PC-3 (cell line): ENCODE measurements around the gene OR51A2. TPM values are rescaled to one million over a fixed set of nuclear protein-coding genes. Genes with fewer than 3 reads are reported as not detected.

Experiments
- ATAC-seq: fragments of 200-7000 bp; cut with Tn5 transposase; 2 replicates; pipeline ENCODE4 v1.9.1; 2020; ENCODE audit warnings: mild to moderate bottlenecking, moderate library complexity
- BruUV-seq: library from RNA; stranded (reverse); fragments of 400-500 nt; replicated peaks from 2 replicates; lab custom pipeline; 2021; lab: Mats Ljungman, UMichigan
- CTCF ChIA-PET: fragments of 300-600 bp; sonication (Branson Sonifier 250); formaldehyde crosslinking; loops from one replicate; lab custom pipeline; 2022; ENCODE audit warnings: antibody characterized with exemption; lab: Charles Lee
- POLR2A ChIA-PET: fragments of 300-600 bp; sonication (Branson Sonifier 250); formaldehyde crosslinking; loops from one replicate; lab custom pipeline; 2022; ENCODE audit warnings: antibody characterized with exemption; ENCODE audit not compliant: unreplicated experiment; lab: Charles Lee
- DNase-seq: peaks from one replicate; pipeline ENCODE4 v3.0.0-alpha.2; 2015
- H2AFZ ChIP-seq: fragments of 300-600 bp; sonication (generic); 2 replicates; pipeline ENCODE4 v1.6.0; 2016; ENCODE audit warnings: antibody characterized with exemption, low read length
- H3F3A ChIP-seq: fragments of 300-600 bp; sonication (generic); one replicate; pipeline ENCODE4 v1.6.0; 2017; ENCODE audit warnings: antibody characterized with exemption, low read length, control low read depth, mild to moderate bottlenecking; ENCODE audit not compliant: unreplicated experiment
- H3K27ac ChIP-seq: fragments of 300-600 bp; sonication (generic); 2 replicates; pipeline ENCODE4 v1.5.1; 2016; ENCODE audit warnings: mild to moderate bottlenecking, low read length
- H3K27me3 ChIP-seq: fragments of 300-600 bp; sonication (generic); 2 replicates; pipeline ENCODE4 v1.6.1; 2016; ENCODE audit warnings: low read length, mixed read lengths
- H3K36me3 ChIP-seq: fragments of 300-600 bp; sonication (generic); 2 replicates; pipeline ENCODE4 v1.6.1; 2016; ENCODE audit warnings: low read depth, mixed run types, low read length, mixed read lengths
- H3K4me1 ChIP-seq: fragments of 300-600 bp; sonication (generic); 2 replicates; pipeline ENCODE4 v1.5.1; 2016; ENCODE audit warnings: low read length; ENCODE audit not compliant: insufficient read depth
- H3K4me2 ChIP-seq: fragments of 300-600 bp; sonication (generic); 2 replicates; pipeline ENCODE4 v1.6.0; 2016; ENCODE audit warnings: low read length
- H3K4me3 ChIP-seq: fragments of 300-600 bp; sonication (generic); 2 replicates; pipeline ENCODE4 v1.5.1; 2016; ENCODE audit warnings: mild to moderate bottlenecking, low read length, mixed read lengths
- H3K79me2 ChIP-seq: fragments of 300-600 bp; sonication (generic); 2 replicates; pipeline ENCODE4 v1.6.1; 2017; ENCODE audit warnings: low read length, mixed read lengths
- H3K9ac ChIP-seq: fragments of 300-600 bp; sonication (generic); 2 replicates; pipeline ENCODE4 v1.6.0; 2016; ENCODE audit warnings: mild to moderate bottlenecking, low read length
- H3K9me2 ChIP-seq: fragments of 300-600 bp; sonication (generic); replicated peaks from 2 replicates; pipeline ENCODE4 v1.6.1; 2016; ENCODE audit warnings: mixed run types, low read length, mixed read lengths
- H3K9me3 ChIP-seq: fragments of 300-600 bp; sonication (generic); 2 replicates; pipeline ENCODE4 v1.6.1; 2016; ENCODE audit warnings: low read length, mixed read lengths
- H4K20me1 ChIP-seq: fragments of 300-600 bp; sonication (generic); 2 replicates; pipeline ENCODE4 v1.6.1; 2016; ENCODE audit warnings: low read length, mixed read lengths
- EZH2 ChIP-seq: fragments of 300-600 bp; sonication (generic); IDR thresholded peaks from one replicate; pipeline ENCODE4 v1.6.1; 2017; ENCODE audit warnings: antibody characterized with exemption, mild to moderate bottlenecking, low read length; ENCODE audit not compliant: unreplicated experiment
- EZH2phosphoT487 ChIP-seq: fragments of 300-600 bp; sonication (generic); IDR thresholded peaks from 2 replicates; pipeline ENCODE4 v1.6.1; 2018; ENCODE audit warnings: mild to moderate bottlenecking, antibody characterized with exemption, low read length, borderline replicate concordance
- intact Hi-C: fragments of 100-400 bp; cut with micrococcal nuclease; formaldehyde crosslinking; loops from 2 replicates; pipeline ENCODE4 v1.9.0; 2023
- total RNA-seq: library from RNA; depleted of rRNA; stranded (reverse); fragments of >200 nt; gene quantifications from 2 replicates; pipeline ENCODE4 v1.2.3, GENCODE V29; 2014
- TF ChIP-seq, protein P1 (sequence below): fragments of 300-600 bp; sonication (generic); conservative IDR thresholded peaks from 2 replicates; pipeline ENCODE4 v1.5.1; 2017; ENCODE audit warnings: antibody characterized with exemption, low read depth, mild to moderate bottlenecking, low read length

The OR51A2 gene
- total RNA-seq, 1 experiment from 2014 or later: not detected

DNA sequence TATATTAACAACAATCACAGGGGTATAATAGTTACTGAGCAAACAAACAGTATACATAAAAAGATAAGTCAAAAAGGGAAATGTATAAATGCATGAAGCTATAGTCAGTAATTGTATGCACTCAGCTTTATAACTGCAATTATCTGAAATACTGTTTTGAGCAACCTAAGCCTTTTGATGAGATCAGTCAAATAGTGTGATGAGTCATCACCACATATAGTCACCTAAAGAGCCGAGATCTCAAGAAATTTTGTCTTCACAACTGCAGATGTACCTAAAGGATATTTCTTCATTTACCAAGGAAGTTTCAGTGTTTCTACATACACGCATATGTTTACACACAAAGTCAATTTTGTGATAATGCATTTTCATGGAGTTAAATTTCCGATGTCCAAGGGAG, 5.4 kb upstream of the OR51A2 start:
- DNase-seq (no peak), ATAC-seq (no peak)
- no peaks in the 10 kb centered on the region for H3F3A ChIP-seq
- no peaks in the 10 kb centered on the region for H3K36me3 ChIP-seq
- H3K4me1 ChIP-seq: no peaks in the 10 kb centered on the region
- no peak overlapping the region for H3K27ac ChIP-seq
- no peak overlapping the region for H2AFZ ChIP-seq
- intact Hi-C loops: no loop called here
- H3K4me2 ChIP-seq: no peak overlapping the region
- H3K4me3 ChIP-seq: no peak overlapping the region
- no peaks in the 10 kb centered on the region for H3K79me2 ChIP-seq
- ChIA-PET CTCF (no interaction called here), POLR2A (no interaction called here)
- no peak overlapping the region for H3K9ac ChIP-seq
- H4K20me1 ChIP-seq: no peaks in the 10 kb centered on the region
- no TSS peak for BruUV-seq
- H3K9me2 ChIP-seq: no peaks in the 10 kb centered on the region
- H3K27me3 ChIP-seq: no peaks in the 10 kb centered on the region
- TF ChIP-seq EZH2phosphoT487: no peak
- no peak for TF ChIP-seq EZH2
- TF ChIP-seq, protein P1, sequence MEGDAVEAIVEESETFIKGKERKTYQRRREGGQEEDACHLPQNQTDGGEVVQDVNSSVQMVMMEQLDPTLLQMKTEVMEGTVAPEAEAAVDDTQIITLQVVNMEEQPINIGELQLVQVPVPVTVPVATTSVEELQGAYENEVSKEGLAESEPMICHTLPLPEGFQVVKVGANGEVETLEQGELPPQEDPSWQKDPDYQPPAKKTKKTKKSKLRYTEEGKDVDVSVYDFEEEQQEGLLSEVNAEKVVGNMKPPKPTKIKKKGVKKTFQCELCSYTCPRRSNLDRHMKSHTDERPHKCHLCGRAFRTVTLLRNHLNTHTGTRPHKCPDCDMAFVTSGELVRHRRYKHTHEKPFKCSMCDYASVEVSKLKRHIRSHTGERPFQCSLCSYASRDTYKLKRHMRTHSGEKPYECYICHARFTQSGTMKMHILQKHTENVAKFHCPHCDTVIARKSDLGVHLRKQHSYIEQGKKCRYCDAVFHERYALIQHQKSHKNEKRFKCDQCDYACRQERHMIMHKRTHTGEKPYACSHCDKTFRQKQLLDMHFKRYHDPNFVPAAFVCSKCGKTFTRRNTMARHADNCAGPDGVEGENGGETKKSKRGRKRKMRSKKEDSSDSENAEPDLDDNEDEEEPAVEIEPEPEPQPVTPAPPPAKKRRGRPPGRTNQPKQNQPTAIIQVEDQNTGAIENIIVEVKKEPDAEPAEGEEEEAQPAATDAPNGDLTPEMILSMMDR: no peak
- H3K9me3 ChIP-seq: no peaks in the 10 kb centered on the region

DNA sequence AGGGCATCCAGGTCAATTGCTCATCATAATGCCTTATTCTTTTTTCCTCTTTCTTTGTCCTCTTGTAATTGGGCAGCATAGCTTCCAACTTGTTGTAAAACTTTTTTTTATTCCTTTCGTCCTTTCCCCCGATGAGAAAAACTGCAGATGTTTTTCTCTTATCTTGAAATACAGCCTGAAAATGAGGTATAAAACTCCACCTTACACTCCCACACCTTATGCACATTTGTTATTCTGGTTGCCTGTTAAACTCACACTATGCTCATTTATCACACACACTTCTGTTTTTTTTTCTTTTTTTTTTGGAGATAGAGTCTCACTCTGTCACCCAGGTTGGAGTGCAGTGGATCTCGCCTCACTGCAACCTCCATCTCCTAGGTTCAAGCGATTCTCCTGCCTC, 1.9 kb upstream of the OR51A2 start:
- no peak for TF ChIP-seq EZH2phosphoT487
- no peak for TF ChIP-seq EZH2
- TF ChIP-seq, protein P1: no peak
- Histone ChIP-seq H4K20me1 (no peaks in the 10 kb centered on the region), H3K27me3 (no peaks in the 10 kb centered on the region), H3K27ac (no peak overlapping the region), H3K9me2 (no peaks in the 10 kb centered on the region), H3K4me1 (no peaks in the 10 kb centered on the region), H3K4me2 (no peak overlapping the region), H3F3A (no peaks in the 10 kb centered on the region), H2AFZ (no peak overlapping the region), H3K9ac (no peak overlapping the region), H3K79me2 (no peaks in the 10 kb centered on the region), H3K4me3 (no peak overlapping the region), H3K9me3 (no peaks in the 10 kb centered on the region), H3K36me3 (no peaks in the 10 kb centered on the region)
- ATAC-seq (no peak), DNase-seq (no peak)
- POLR2A ChIA-PET: no interaction called here
- intact Hi-C loops: no loop called here
- CTCF ChIA-PET: no interaction called here
- no TSS peak for BruUV-seq

DNA sequence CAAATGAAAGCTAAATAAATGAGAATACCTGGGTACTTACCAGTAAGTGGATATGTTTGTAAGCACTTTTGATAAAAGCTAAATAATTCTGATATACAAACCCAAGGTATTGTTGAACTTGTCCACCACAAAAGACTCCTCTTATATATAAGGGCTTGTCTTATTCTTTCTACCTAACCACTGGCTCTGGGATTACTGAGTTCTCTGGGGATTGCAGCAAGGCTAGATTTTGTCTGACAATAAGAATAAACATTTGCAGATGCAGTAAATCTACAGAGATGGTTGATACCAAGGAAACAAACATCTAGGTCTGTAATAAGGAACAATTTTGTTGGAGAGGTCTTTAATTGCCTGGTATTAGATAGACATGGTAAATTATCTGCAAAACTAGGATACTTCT, 8.0 kb downstream of the OR51A2 start, which contains the start of gene OR51A4:
Gene OR51A4, minus strand, starts transcription at position 101 of the 400 bp plus-strand sequence. CDS start 505 bp downstream, outside the sequence.
- Histone ChIP-seq H4K20me1 (no peaks in the 10 kb centered on the region), H3K27ac (no peak within 1 kb of the TSS), H2AFZ (no peak within 1 kb of the TSS), H3K4me1 (no peaks in the 10 kb centered on the region), H3K9me2 (no peaks in the 10 kb centered on the region), H3K9ac (no peak within 1 kb of the TSS), H3K79me2 (no peaks in the 10 kb centered on the region), H3K9me3 (no peaks in the 10 kb centered on the region), H3K27me3 (no peaks in the 10 kb centered on the region), H3K36me3 (no peaks in the 10 kb centered on the region), H3F3A (no peaks in the 10 kb centered on the region), H3K4me2 (no peak within 1 kb of the TSS), H3K4me3 (no peak within 1 kb of the TSS)
- POLR2A ChIA-PET: no interaction called here
- intact Hi-C loops: no loop called here
- TF ChIP-seq, protein P1: no peak
- TF ChIP-seq EZH2 (no peak), EZH2phosphoT487 (no peak)
- CTCF ChIA-PET: no interaction called here
- no peak for DNase-seq
- BruUV-seq: no TSS peak
- no peak for ATAC-seq
